ENCODE data around the gene CTSL. TPM values are rescaled to one million over a fixed set of nuclear protein-coding genes. Genes with fewer than 3 reads are reported as not detected.
A peak's percentile ranks its signal among the peaks of the same experiment; 100 is the strongest.

CTSL gene
- total RNA-seq (2016; rRNA removed; fragmentation: Illumina TruSeq; extraction: Trizol): 40.0 and 78.1 TPM in 2 replicates
- total RNA-seq (2016; cell fraction: cytosol; rRNA removed; fragmentation: Illumina TruSeq; extraction: Trizol; ENCODE audit: low read depth): 3.8 and 5.8 TPM in 2 replicates
- 40.5 and 78.7 TPM in 2 replicates for total RNA-seq (2016; cell fraction: insoluble cytoplasmic fraction; rRNA removed; fragmentation: Illumina TruSeq; extraction: Trizol)
- total RNA-seq (2016; cell fraction: membrane; rRNA removed; fragmentation: Illumina TruSeq; extraction: Trizol): 8.0 and 8.5 TPM in 2 replicates
- total RNA-seq (2016; cell fraction: nucleus; rRNA removed; fragmentation: Illumina TruSeq; extraction: Trizol): 52.9 and 63.4 TPM in 2 replicates
- polyA plus RNA-seq (2011; rRNA removed): 83.8 and 113 TPM in 2 replicates
- polyA plus RNA-seq (2011; cell fraction: cytosol; rRNA removed): 73.7 and 84.1 TPM in 2 replicates
- polyA plus RNA-seq (2011; cell fraction: nucleus; rRNA removed): 20.1 and 27.7 TPM in 2 replicates
- polyA plus RNA-seq (2012): 48.9 and 56.9 TPM in 2 replicates
- 4.8 and 5.2 TPM in 2 replicates for polyA plus RNA-seq (2016; cell fraction: cytosol; fragmentation: Illumina TruSeq; extraction: Trizol; ENCODE audit: low read depth)
- polyA plus RNA-seq (2016; cell fraction: insoluble cytoplasmic fraction; fragmentation: Illumina TruSeq; extraction: Trizol; ENCODE audit: low read depth): 36.0 and 42.5 TPM in 2 replicates
- polyA plus RNA-seq (2016; cell fraction: membrane; fragmentation: Illumina TruSeq; extraction: Trizol; ENCODE audit: low read depth): 5.3 and 5.5 TPM in 2 replicates
- polyA plus RNA-seq (2016; cell fraction: nucleus; fragmentation: Illumina TruSeq; extraction: Trizol; ENCODE audit: insufficient read depth, low read depth): 85.9 and 86.3 TPM in 2 replicates
- 18.9 and 34.3 TPM in 2 replicates for polyA minus RNA-seq (2011; rRNA and poly(A)+ RNA removed; ENCODE audit: low replicate concordance)
- polyA minus RNA-seq (2011; cell fraction: cytosol; rRNA and poly(A)+ RNA removed): 21.2 and 31.1 TPM in 2 replicates
- polyA minus RNA-seq (2011; cell fraction: nucleus; rRNA and poly(A)+ RNA removed): 11.2 and 15.9 TPM in 2 replicates
- Bru-seq, nascent RNA: percentile 71 among the genes with signal in this experiment
- BruChase-seq, experiment 1, labeled RNA remaining after a 6-hour chase: percentile 85 among the genes with signal in this experiment
- percentile 72 among the genes with signal in this experiment for BruChase-seq, experiment 2, labeled RNA remaining after a 2-hour chase
- long read RNA-seq, experiment 1, transcript CTSL-201 (8 exons, 1,436 nt): minor isoform, 24 of 79 reads
- long read RNA-seq, experiment 1, transcript CTSL-203 (8 exons, 2,177 nt): major isoform, 26 of 79 reads
- long read RNA-seq, experiment 1, partial matches to known transcripts: 5 of 79 reads
- long read RNA-seq, experiment 1, other reads (novel, unspliced or antisense): 24 of 79 reads
- long read RNA-seq, experiment 2, transcript CTSL-203 (8 exons, 2,177 nt): major isoform, 24 of 98 reads
- long read RNA-seq, experiment 2, transcript CTSL-201 (8 exons, 1,436 nt): minor isoform, 15 of 98 reads
- long read RNA-seq, experiment 2, partial matches to known transcripts: 25 of 98 reads
- long read RNA-seq, experiment 2, other reads (novel, unspliced or antisense): 34 of 98 reads

DNA sequence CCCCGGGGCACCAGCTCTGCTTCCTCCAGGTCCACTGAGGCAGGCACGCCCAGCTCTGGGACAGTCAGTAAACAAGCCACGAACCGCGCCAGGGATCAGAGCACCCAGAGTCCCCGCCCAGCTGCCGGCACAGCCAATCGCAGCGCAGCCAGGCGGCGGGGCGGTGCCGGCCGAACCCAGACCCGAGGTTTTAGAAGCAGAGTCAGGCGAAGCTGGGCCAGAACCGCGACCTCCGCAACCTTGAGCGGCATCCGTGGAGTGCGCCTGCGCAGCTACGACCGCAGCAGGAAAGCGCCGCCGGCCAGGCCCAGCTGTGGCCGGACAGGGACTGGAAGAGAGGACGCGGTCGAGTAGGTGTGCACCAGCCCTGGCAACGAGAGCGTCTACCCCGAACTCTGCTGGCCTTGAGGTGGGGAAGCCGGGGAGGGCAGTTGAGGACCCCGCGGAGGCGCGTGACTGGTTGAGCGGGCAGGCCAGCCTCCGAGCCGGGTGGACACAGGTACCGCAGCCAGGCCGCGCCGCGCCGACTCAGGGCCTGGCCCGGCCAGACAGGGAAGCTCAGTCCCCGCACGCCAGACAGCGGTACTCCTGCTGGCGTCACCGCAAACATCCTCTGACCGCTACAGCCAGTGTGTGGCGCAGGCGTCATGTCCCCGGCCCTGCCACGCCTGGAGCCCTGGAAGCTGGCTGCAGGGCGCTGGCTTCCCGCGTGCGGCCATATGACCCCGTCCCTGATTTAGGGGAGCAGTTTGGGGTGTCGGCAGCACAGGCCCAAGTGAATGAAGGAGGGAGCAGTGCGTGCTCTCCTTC is at the start of gene CTSL:
Gene CTSL, plus strand, starts transcription at position 220 of the 810 bp plus-strand sequence. CDS start 1,485 bp downstream, outside the sequence.
- no peaks in the 10 kb centered on the region for H3K9me3 ChIP-seq (ENCODE audit: low read length)
- peak within 1 kb of the TSS; percentile 92 for H3K4me2 ChIP-seq (ENCODE audit: low read depth, low read length)
- intact Hi-C loops (cut with micrococcal nuclease; ENCODE audit: unreplicated experiment) (loop anchor here (5.0 kb wide), 1 partner anchor 44 kb away; no protein-coding TSS in a partner anchor), in situ Hi-C loops (cut with HindIII; ENCODE audit: extremely low pct_ligation_motif_present, low pct_unique_long_range_greater_than_20kb) (no loop called here)
- no peaks in the 10 kb centered on the region for H4K20me1 ChIP-seq (ENCODE audit: insufficient read depth, low read length)
- peak; percentile 32 for FAIRE-seq
- 0% methylated on average over 9 of the region's 67 CpGs for WGBS (ENCODE audit: low lambda C conversion rate)
- H3K27ac ChIP-seq (ENCODE audit: extremely low read length, insufficient read depth, low read length): peak within 1 kb of the TSS; percentile 52
- ATAC-seq: peak; percentile 95
- no peaks in the 10 kb centered on the region for H3K79me2 ChIP-seq (ENCODE audit: insufficient read depth, low read length)
- DNase-seq (ENCODE audit: low spot score): peak; percentile 76
- H3K4me1 ChIP-seq (ENCODE audit: insufficient read depth, low read length): peaks cover 14% of the 10 kb centered on the region
- BruUV-seq (replicated peaks): no TSS peak
- H3K9ac ChIP-seq (ENCODE audit: insufficient read depth, low read depth, low read length): peak within 1 kb of the TSS; percentile 71
- ChIA-PET POLR2A (interaction anchor here (0.6 to 2.3 kb wide), 9 partner anchors 9 to 113 kb away, joined by 3 to 20 read pairs (median 5); no protein-coding TSS in a partner anchor), CTCF (ENCODE audit: low intra/inter-chr PET ratio, low total read pairs) (interaction anchor here (0.7 kb wide), 1 partner anchor 87 kb away, joined by 3 read pairs; no protein-coding TSS in a partner anchor)
- peak within 1 kb of the TSS; percentile 44 for H2AFZ ChIP-seq (ENCODE audit: low read length)
- peak within 1 kb of the TSS; percentile 45 to 76 (median 70) for H3K4me3 ChIP-seq (replicated peaks in 1 of 3; ENCODE audit: insufficient read depth in 1 of 3, low read depth in 2 of 3, low read length in 3 of 3)
- peaks cover 0 to 6% of the 10 kb centered on the region in 2 experiments; a peak in 1 of 5 replicates for H3K27me3 ChIP-seq (ENCODE audit: control insufficient read depth in 1 of 2, insufficient read depth in 2 of 2, low read length in 2 of 2)
- peaks cover 1 to 12% of the 10 kb centered on the region in 2 experiments; a peak in 3 of 5 replicates for H3K36me3 ChIP-seq (replicated peaks in 1 of 2; ENCODE audit: control insufficient read depth in 1 of 2, insufficient read depth in 2 of 2, low read length in 2 of 2)
- no peak; the same call in 1 of the 2 replicates for TF ChIP-seq ZNF674 (CRISPR knock-in tag; IDR thresholded peaks at IDR 0.05; ENCODE audit: low read depth)
- peak; percentile 83 for TF ChIP-seq ZNF781 (CRISPR knock-in tag; IDR thresholded peaks at IDR 0.05; ENCODE audit: borderline replicate concordance, not compliant biosample characterization)
- no peak for TF ChIP-seq THYN1 (CRISPR knock-in tag; IDR thresholded peaks at IDR 0.05; ENCODE audit: borderline replicate concordance, low read depth)
- no peak for TF ChIP-seq MBNL3 (CRISPR knock-in tag; conservative IDR thresholded peaks at IDR 0.05)
- TF ChIP-seq, protein P1, sequence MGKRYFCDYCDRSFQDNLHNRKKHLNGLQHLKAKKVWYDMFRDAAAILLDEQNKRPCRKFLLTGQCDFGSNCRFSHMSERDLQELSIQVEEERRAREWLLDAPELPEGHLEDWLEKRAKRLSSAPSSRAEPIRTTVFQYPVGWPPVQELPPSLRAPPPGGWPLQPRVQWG (CRISPR knock-in tag; IDR thresholded peaks at IDR 0.05; ENCODE audit: borderline replicate concordance, low read depth): no peak
- peak; percentile 74; the same call in 1 of the 2 replicates for TF ChIP-seq ZNF253 (CRISPR knock-in tag; IDR thresholded peaks at IDR 0.05; ENCODE audit: borderline replicate concordance)
- TF ChIP-seq ZNF496 (CRISPR knock-in tag; IDR thresholded peaks at IDR 0.05; ENCODE audit: insufficient replicate concordance): no peak
- TF ChIP-seq, protein P2, sequence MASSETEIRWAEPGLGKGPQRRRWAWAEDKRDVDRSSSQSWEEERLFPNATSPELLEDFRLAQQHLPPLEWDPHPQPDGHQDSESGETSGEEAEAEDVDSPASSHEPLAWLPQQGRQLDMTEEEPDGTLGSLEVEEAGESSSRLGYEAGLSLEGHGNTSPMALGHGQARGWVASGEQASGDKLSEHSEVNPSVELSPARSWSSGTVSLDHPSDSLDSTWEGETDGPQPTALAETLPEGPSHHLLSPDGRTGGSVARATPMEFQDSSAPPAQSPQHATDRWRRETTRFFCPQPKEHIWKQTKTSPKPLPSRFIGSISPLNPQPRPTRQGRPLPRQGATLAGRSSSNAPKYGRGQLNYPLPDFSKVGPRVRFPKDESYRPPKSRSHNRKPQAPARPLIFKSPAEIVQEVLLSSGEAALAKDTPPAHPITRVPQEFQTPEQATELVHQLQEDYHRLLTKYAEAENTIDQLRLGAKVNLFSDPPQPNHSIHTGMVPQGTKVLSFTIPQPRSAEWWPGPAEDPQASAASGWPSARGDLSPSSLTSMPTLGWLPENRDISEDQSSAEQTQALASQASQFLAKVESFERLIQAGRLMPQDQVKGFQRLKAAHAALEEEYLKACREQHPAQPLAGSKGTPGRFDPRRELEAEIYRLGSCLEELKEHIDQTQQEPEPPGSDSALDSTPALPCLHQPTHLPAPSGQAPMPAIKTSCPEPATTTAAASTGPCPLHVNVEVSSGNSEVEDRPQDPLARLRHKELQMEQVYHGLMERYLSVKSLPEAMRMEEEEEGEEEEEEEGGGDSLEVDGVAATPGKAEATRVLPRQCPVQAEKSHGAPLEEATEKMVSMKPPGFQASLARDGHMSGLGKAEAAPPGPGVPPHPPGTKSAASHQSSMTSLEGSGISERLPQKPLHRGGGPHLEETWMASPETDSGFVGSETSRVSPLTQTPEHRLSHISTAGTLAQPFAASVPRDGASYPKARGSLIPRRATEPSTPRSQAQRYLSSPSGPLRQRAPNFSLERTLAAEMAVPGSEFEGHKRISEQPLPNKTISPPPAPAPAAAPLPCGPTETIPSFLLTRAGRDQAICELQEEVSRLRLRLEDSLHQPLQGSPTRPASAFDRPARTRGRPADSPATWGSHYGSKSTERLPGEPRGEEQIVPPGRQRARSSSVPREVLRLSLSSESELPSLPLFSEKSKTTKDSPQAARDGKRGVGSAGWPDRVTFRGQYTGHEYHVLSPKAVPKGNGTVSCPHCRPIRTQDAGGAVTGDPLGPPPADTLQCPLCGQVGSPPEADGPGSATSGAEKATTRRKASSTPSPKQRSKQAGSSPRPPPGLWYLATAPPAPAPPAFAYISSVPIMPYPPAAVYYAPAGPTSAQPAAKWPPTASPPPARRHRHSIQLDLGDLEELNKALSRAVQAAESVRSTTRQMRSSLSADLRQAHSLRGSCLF (CRISPR knock-in tag; IDR thresholded peaks at IDR 0.05; ENCODE audit: borderline replicate concordance): peak; percentile 76; the same call in 1 of the 2 replicates
- TF ChIP-seq, protein P3, sequence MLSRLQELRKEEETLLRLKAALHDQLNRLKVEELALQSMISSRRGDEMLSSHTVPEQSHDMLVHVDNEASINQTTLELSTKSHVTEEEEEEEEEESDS (CRISPR knock-in tag; IDR thresholded peaks at IDR 0.05; ENCODE audit: borderline replicate concordance): no peak
- peak; percentile 77; the same call in 1 of the 2 replicates for TF ChIP-seq ZNF792 (CRISPR knock-in tag; IDR thresholded peaks at IDR 0.05)
